Measurements from ENCODE around the gene CFAP410.

CFAP410 gene

DNA sequence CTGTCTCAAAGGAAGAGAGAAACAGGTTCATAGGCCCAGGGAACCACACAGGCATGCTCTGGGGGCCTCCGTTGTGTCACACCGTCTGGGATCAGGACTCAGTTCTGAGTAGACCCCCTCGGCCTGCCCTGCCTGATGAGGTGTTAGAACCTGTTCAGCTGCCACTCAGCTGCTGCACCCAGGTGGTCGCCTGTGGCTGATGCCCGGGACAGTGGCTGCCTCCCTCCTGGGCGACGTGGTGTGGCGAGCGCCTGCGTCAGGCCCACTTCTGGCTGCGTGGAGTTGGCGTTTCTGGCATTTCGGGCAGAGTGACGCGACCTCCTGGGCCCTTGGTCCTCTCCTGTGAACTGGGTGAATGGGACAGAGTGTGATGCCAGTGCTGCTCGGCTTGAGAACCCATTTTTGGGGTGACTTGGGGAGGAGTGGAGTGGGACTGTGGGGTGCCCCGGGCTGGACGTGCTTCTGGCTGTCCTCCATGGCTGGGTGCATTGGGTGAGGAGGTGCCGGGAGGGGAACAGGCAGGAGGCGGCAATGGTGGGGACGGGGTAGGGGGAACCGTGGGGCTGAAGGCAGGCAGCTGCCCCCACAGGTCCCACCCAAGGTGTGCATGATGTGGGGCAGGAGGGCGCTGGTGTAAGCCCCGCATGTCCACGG lies 10.8 kb downstream of the CFAP410 start:
- TF ChIP-seq EZH2phosphoT487 (IDR thresholded peaks at IDR 0.05; ENCODE audit: borderline replicate concordance, low read length): no peak
- TF ChIP-seq, protein P1, sequence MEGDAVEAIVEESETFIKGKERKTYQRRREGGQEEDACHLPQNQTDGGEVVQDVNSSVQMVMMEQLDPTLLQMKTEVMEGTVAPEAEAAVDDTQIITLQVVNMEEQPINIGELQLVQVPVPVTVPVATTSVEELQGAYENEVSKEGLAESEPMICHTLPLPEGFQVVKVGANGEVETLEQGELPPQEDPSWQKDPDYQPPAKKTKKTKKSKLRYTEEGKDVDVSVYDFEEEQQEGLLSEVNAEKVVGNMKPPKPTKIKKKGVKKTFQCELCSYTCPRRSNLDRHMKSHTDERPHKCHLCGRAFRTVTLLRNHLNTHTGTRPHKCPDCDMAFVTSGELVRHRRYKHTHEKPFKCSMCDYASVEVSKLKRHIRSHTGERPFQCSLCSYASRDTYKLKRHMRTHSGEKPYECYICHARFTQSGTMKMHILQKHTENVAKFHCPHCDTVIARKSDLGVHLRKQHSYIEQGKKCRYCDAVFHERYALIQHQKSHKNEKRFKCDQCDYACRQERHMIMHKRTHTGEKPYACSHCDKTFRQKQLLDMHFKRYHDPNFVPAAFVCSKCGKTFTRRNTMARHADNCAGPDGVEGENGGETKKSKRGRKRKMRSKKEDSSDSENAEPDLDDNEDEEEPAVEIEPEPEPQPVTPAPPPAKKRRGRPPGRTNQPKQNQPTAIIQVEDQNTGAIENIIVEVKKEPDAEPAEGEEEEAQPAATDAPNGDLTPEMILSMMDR (IDR thresholded peaks at IDR 0.05; ENCODE audit: low read depth, low read length, poor library complexity, severe bottlenecking): no peak
- peaks cover 6% of the 10 kb centered on the region; the same call in 1 of the 2 replicates for H4K20me1 ChIP-seq (ENCODE audit: control insufficient read depth, insufficient read depth, low read depth, low read length)
- no peaks in the 10 kb centered on the region for H3K27me3 ChIP-seq (ENCODE audit: control insufficient read depth, low read length)
- no peaks in the 10 kb centered on the region for H3K4me1 ChIP-seq (ENCODE audit: control insufficient read depth, low read length)
- H3K4me2 ChIP-seq (ENCODE audit: low read length): no peak overlapping the region
- no peak overlapping the region for H3K27ac ChIP-seq (ENCODE audit: low read depth, low read length)
- peaks cover 3% of the 10 kb centered on the region; the same call in 1 of the 2 replicates for H3F3A ChIP-seq (ENCODE audit: control insufficient read depth, insufficient read depth)
- H3K79me2 ChIP-seq (ENCODE audit: control insufficient read depth, low read length): no peaks in the 10 kb centered on the region
- no peak overlapping the region for H3K4me3 ChIP-seq (ENCODE audit: low read length)
- H3K9me2 ChIP-seq (replicated peaks; ENCODE audit: control insufficient read depth, low read length): no peaks in the 10 kb centered on the region
- H3K36me3 ChIP-seq (ENCODE audit: control insufficient read depth, low read length): peaks cover 39% of the 10 kb centered on the region
- no peaks in the 10 kb centered on the region for H3K9me3 ChIP-seq (ENCODE audit: control insufficient read depth, insufficient read depth, low read length)

DNA sequence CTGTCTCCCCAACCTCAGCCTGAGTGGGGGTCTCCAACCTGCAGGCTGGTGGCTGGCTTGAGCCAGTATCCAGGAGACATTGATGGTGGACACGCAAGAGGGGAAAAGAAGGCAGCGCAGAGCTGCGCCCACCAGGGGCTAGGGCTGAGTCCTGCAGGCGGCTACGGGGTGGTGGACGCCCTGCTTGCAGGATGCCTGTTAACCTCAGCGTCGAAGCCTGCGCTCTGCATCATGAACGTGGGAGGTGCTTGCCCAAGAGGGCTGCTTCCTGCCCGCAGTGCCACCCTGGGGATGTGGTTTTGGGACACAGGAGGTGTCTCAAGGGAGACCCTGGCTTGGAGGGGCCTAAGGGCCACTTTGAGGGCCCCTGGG lies 11.6 kb downstream of the CFAP410 start:
- no peak overlapping the region for H3K4me2 ChIP-seq (ENCODE audit: low read length)
- no peaks in the 10 kb centered on the region for H3K27me3 ChIP-seq (ENCODE audit: control insufficient read depth, low read length)
- H3K4me1 ChIP-seq (ENCODE audit: control insufficient read depth, low read length): no peaks in the 10 kb centered on the region
- no peaks in the 10 kb centered on the region for H3K79me2 ChIP-seq (ENCODE audit: control insufficient read depth, low read length)
- TF ChIP-seq EZH2phosphoT487 (IDR thresholded peaks at IDR 0.05; ENCODE audit: borderline replicate concordance, low read length): no peak
- TF ChIP-seq, protein P1 (IDR thresholded peaks at IDR 0.05; ENCODE audit: low read depth, low read length, poor library complexity, severe bottlenecking): no peak
- H3K9me3 ChIP-seq (ENCODE audit: control insufficient read depth, insufficient read depth, low read length): no peaks in the 10 kb centered on the region
- peaks cover 3% of the 10 kb centered on the region; the same call in 1 of the 2 replicates for H3F3A ChIP-seq (ENCODE audit: control insufficient read depth, insufficient read depth)
- no peaks in the 10 kb centered on the region for H3K9me2 ChIP-seq (replicated peaks; ENCODE audit: control insufficient read depth, low read length)
- no peak overlapping the region for H3K4me3 ChIP-seq (ENCODE audit: low read length)
- peaks cover 45% of the 10 kb centered on the region for H3K36me3 ChIP-seq (ENCODE audit: control insufficient read depth, low read length)
- peaks cover 6% of the 10 kb centered on the region; the same call in 1 of the 2 replicates for H4K20me1 ChIP-seq (ENCODE audit: control insufficient read depth, insufficient read depth, low read depth, low read length)
- H3K27ac ChIP-seq (ENCODE audit: low read depth, low read length): no peak overlapping the region

DNA sequence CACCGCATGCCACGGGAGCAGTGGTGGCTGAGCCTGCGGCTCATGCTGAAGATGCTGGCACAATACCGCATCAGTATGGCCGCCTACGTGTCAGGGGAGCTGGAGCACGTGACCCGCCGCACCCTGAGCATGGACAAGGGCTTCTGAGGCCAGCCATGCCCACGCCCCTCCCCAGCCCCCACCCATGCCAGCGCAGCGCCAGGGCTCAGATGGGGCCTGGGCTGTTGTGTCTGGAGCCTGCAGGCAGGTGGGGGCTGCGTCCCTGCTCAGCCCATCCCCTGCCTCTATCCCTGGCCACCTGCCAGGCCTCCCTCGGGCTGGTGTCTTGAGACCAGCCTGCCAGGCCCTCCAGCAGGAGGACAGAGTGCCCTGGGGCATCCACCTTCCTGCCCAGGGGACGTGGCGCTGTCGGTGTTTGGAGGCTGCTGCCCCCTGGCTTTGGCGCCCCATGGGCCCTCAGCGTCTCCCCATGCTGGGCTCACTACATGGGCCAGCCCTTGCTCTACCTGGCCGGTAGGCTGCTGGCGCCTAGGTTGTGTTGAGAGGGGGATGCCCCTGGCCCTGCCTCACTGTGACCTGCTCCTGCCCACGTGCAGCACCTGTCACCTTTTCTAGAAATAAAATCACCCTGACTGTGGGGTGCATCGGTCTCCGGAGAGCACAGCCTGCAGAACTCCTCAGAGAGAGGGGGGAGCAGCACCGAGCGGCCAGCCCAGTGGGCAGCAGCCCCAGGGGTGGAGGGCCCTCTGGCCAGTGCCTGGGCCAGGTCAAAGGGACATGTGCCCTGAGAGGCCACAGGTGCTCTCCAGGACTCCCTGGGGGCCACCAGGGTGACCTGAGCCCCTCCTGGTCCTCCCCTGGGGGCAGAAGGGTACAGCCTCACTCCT lies 12.2 kb downstream of the CFAP410 start:
- TF ChIP-seq EZH2phosphoT487 (IDR thresholded peaks at IDR 0.05; ENCODE audit: borderline replicate concordance, low read length): no peak
- TF ChIP-seq, protein P1 (IDR thresholded peaks at IDR 0.05; ENCODE audit: low read depth, low read length, poor library complexity, severe bottlenecking): no peak

More for the DNA sequence above, 12.2 kb downstream of the CFAP410 start:
- H4K20me1 ChIP-seq (ENCODE audit: control insufficient read depth, insufficient read depth, low read depth, low read length): peaks cover 6% of the 10 kb centered on the region; the same call in 1 of the 2 replicates
- H3K27ac ChIP-seq (ENCODE audit: low read depth, low read length): no peak overlapping the region
- peaks cover 52% of the 10 kb centered on the region for H3K36me3 ChIP-seq (ENCODE audit: control insufficient read depth, low read length)
- no peaks in the 10 kb centered on the region for H3K27me3 ChIP-seq (ENCODE audit: control insufficient read depth, low read length)
- no peaks in the 10 kb centered on the region for H3K79me2 ChIP-seq (ENCODE audit: control insufficient read depth, low read length)
- H3K9me3 ChIP-seq (ENCODE audit: control insufficient read depth, insufficient read depth, low read length): no peaks in the 10 kb centered on the region
- H3K9me2 ChIP-seq (replicated peaks; ENCODE audit: control insufficient read depth, low read length): no peaks in the 10 kb centered on the region
- H3F3A ChIP-seq (ENCODE audit: control insufficient read depth, insufficient read depth): peaks cover 3% of the 10 kb centered on the region; the same call in 1 of the 2 replicates
- H3K4me3 ChIP-seq (ENCODE audit: low read length): no peak overlapping the region
- no peak overlapping the region for H3K4me2 ChIP-seq (ENCODE audit: low read length)
- H3K4me1 ChIP-seq (ENCODE audit: control insufficient read depth, low read length): no peaks in the 10 kb centered on the region
